Transverse colon (tissue), 3 donors: ENCODE data around the gene STX12.

Experiments
- CTCF ChIP-seq, 5 experiments: fragments of 200-600 bp in 3 of 5; fragments of 450-650 bp in 2 of 5; sonication (generic) in 3 of 5; IDR thresholded peaks; 1 replicate in 2 of 5; 2 replicates in 3 of 5; pipeline ENCODE4 v1.5.1; 2016 to 2017; ENCODE audit warnings: antibody characterized with exemption in 5 of 5, inconsistent platforms in 3 of 5, mild to moderate bottlenecking in 2 of 5, moderate library complexity in 1 of 5
- POLR2A ChIP-seq: fragments of 450-650 bp; IDR thresholded peaks from one replicate; pipeline ENCODE4 v1.6.1; 2016; ENCODE audit warnings: antibody characterized with exemption, mild to moderate bottlenecking, moderate library complexity

DNA sequence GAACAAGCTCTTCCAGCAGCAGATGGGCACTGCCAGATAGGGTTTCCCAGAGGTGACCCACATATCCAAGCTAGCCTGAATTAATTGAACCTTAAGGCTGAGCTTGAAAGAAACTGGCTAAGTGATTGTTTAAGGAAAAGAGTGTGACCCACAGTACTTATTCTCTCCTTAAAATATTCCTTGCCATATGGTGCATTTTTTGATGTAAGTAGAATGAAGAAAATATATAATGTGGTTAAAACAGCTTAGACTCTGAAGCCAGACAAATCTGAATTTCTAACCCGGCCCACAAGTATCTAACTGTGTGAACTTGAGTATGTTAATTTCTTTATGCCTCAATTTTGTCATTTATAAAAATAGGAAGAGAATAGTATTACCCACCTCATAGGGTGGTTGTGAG, 62.5 kb downstream of the STX12 start:
- TF ChIP-seq CTCF (IDR thresholded peaks at IDR 0.05) (no peak), POLR2A (no peak)
